Left ventricle myocardium inferior (tissue), 1 donor: ENCODE results near the gene KIAA0232. TPM values are rescaled to one million over a fixed set of nuclear protein-coding genes. Genes with fewer than 3 reads are reported as not detected.

ENCODE experiments used
- DNase-seq: peaks from one replicate; pipeline ENCODE4 v3.0.0-alpha.2; 2020
- H3K27ac ChIP-seq: fragments of 200-600 bp; replicated peaks from 2 replicates; pipeline ENCODE4 v1.8.0; 2021
- H3K27me3 ChIP-seq: fragments of 200-600 bp; 2 replicates; pipeline ENCODE4 v1.8.0; 2021; ENCODE audit warnings: low read depth
- H3K36me3 ChIP-seq: fragments of 200-600 bp; 2 replicates; pipeline ENCODE4 v1.8.0; 2021
- H3K4me1 ChIP-seq: fragments of 200-600 bp; 2 replicates; pipeline ENCODE4 v1.8.0; 2021
- H3K4me3 ChIP-seq: fragments of 200-600 bp; 2 replicates; pipeline ENCODE4 v1.8.0; 2021; ENCODE audit warnings: mild to moderate bottlenecking, moderate library complexity
- H3K9me3 ChIP-seq: fragments of 200-600 bp; replicated peaks from 2 replicates; pipeline ENCODE4 v1.8.0; 2021
- intact Hi-C: fragments of 100-400 bp; cut with micrococcal nuclease; formaldehyde crosslinking; loops from one replicate; pipeline ENCODE4 v1.11.0; 2022
- total RNA-seq: library from RNA; stranded (reverse); fragmentation: NEBNext Ultra II Directional; extraction: Animal tissue kit (Norgen Biotek cat#: 25700); gene quantifications from one replicate; pipeline ENCODE4 v1.2.1, GENCODE V29; 2021
- TF ChIP-seq, protein P1 (sequence below): fragments of 200-600 bp; IDR thresholded peaks from 2 replicates; pipeline ENCODE4 v1.8.0; 2021; ENCODE audit warnings: antibody characterized with exemption, mild to moderate bottlenecking, borderline replicate concordance
- donor health status: DM: no; HTN: yes; CAD: no; lungs with severe emphysema.

Gene KIAA0232
- total RNA-seq, 1 donor from 2014 or later, result 82.5 TPM

DNA sequence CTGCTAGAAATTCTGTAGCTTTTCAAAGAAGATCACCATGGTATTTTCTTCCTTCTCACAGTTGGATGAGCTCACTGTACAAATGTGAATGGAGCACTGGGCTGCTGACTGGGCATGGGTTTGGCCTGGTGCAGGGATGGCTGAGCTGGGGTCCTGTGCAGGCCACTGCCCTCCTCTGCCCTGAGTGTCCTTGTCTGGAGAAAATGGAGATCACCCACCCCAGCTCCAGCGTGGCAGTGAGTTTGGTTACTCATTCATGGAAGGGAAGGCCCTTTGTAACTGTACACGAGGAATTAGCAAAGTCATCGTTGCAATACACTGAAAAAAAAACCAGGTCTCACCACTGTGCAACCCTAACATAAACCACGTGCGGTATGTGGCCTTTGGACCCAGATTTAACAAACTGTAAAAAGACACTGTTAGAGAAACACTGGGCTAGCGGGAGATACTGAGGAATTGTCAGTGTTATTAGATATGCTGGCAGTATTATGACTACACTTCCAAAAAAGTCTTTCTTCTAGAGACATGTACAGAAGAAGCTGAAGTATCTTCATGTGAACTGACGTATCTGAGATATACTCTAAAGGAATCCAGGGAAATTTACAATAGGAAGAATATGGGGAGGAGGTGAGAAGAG lies 111.0 kb downstream of the KIAA0232 start:
- DNase-seq, result no peak
- TF ChIP-seq, protein P1, sequence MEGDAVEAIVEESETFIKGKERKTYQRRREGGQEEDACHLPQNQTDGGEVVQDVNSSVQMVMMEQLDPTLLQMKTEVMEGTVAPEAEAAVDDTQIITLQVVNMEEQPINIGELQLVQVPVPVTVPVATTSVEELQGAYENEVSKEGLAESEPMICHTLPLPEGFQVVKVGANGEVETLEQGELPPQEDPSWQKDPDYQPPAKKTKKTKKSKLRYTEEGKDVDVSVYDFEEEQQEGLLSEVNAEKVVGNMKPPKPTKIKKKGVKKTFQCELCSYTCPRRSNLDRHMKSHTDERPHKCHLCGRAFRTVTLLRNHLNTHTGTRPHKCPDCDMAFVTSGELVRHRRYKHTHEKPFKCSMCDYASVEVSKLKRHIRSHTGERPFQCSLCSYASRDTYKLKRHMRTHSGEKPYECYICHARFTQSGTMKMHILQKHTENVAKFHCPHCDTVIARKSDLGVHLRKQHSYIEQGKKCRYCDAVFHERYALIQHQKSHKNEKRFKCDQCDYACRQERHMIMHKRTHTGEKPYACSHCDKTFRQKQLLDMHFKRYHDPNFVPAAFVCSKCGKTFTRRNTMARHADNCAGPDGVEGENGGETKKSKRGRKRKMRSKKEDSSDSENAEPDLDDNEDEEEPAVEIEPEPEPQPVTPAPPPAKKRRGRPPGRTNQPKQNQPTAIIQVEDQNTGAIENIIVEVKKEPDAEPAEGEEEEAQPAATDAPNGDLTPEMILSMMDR, result no peak
- H3K27me3 ChIP-seq, result no peaks in the 10 kb centered on the region
- no peak overlapping the region for H3K4me3 ChIP-seq
- H3K27ac ChIP-seq, result no peak overlapping the region
- intact Hi-C loops, result no loop called here
- H3K4me1 ChIP-seq, result peaks cover 28% of the 10 kb centered on the region
- H3K9me3 ChIP-seq, result peaks cover 10% of the 10 kb centered on the region
- no peaks in the 10 kb centered on the region for H3K36me3 ChIP-seq

DNA sequence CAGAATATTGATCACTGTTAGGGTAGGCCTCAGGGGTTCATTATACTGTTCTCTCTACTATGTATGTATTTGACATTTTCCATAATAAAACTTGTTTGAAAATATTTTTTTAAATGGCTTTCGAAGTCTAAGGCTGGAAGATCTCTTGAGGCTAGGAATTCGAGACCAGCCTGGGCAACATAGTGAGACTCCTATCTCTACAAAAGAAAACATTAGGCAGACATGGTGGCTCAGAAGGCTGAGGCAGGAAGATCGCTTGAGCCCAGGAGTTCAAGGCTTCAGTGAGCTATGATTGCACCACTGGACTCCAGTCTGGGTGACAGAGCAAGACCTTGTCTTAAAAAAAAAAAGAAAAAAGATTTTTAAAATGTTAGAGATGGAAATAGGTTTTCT lies 111.6 kb downstream of the KIAA0232 start:
- TF ChIP-seq, protein P1, result no peak
- DNase-seq, result no peak
- intact Hi-C loops, result no loop called here
- no peaks in the 10 kb centered on the region for H3K27me3 ChIP-seq
- peaks cover 10% of the 10 kb centered on the region for H3K9me3 ChIP-seq
- H3K36me3 ChIP-seq, result no peaks in the 10 kb centered on the region
- H3K4me3 ChIP-seq, result no peak overlapping the region
- no peak overlapping the region for H3K27ac ChIP-seq
- H3K4me1 ChIP-seq, result peaks cover 24% of the 10 kb centered on the region

DNA sequence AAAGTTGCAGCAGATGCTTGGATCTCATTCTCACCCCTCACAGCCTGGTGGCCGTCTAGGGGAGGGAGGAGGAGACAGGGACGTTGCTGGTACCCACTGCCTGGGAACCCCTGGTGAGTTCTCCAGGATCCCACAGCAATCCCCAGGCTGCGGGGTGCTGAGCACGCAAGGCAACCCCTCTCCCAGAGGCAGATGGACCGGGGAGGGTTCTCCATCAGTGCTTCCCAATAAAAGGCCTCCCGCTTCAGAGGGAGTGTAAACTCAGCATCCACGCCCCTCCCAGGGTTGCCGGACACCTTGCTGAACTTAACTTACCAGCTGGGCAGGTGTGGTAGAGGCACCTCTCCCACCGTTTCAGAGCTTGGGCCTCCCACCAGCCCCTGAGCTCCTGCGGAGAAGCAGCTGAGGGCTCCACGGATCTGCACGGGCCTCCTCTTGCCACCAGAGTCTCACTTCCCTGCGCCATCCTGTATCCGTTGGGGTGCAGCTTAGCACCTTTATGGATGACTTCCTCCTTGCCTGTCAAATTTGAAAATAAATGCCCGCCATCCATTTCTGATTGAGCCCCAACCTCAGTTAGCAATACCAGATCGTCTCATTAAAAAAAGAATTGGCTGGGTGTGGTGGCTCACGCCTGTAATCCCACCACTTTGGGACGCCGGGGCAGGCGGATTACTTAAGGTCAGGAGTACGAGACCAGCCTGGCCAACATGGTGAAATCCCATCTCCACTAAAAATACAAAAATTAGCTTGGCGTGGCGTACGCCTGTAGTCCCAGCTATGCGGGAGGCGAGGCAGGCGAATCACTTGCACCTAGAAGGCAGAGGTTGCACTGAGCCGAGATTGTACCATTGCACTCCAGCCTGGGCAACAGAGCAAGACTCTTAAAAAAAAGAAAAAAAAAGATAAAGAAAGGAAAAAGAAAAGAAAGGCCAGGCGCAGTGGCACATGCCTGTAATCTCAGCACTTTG lies 112.3 kb downstream of the KIAA0232 start:
- TF ChIP-seq, protein P1, result no peak
- Histone ChIP-seq H3K27me3 (no peaks in the 10 kb centered on the region), H3K36me3 (no peaks in the 10 kb centered on the region), H3K27ac (no peak overlapping the region), H3K9me3 (peaks cover 10% of the 10 kb centered on the region), H3K4me1 (peaks cover 17% of the 10 kb centered on the region), H3K4me3 (no peak overlapping the region)
- intact Hi-C loops, result no loop called here
- DNase-seq, result no peak

DNA sequence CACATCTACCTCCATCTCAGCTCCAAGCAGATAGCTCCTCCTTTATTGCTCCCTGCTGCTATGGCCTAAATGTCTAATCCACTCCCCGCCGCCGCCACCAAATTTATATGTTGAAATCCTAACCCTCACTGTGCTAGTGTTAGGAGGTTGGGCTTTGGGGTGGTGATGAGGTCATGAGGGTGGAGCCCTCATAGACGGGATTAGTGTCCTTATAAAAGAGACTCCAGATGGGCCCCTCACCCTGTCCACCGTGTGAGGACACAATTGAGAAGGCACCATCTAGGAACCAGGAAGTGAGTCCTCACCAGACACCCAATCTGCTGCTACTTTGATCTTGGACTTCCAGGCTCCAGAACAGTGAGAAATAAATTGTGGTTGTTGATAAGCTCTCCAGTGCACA lies 113.5 kb downstream of the KIAA0232 start:
- Histone ChIP-seq H3K4me1 (peaks cover 15% of the 10 kb centered on the region), H3K4me3 (no peak overlapping the region), H3K9me3 (peaks cover 2% of the 10 kb centered on the region), H3K27ac (no peak overlapping the region), H3K27me3 (peaks cover under 1% of the 10 kb centered on the region), H3K36me3 (no peaks in the 10 kb centered on the region)
- intact Hi-C loops, result no loop called here
- TF ChIP-seq, protein P1, result no peak
- DNase-seq, result no peak

DNA sequence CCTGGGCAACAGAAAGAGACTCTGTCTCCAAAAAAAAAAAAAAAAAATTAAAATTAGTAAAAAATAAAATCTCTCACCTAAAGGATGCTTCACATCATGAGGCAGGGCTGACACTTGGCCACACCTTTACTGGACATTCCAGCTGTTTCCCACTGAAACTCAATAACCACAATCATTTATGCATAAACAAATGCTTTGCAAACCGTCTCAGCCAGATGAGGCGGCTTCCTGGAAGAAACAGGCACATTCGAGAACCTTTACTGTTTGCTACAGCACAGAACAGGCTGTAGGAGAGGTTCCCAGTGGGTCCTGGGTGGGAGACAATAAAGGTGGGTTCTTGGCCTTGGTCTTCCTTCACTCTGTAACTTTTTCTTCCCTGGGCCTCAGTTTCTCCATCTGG lies 116.2 kb downstream of the KIAA0232 start:
- peaks cover 11% of the 10 kb centered on the region for H3K4me1 ChIP-seq
- no peak for DNase-seq
- TF ChIP-seq, protein P1, result no peak
- intact Hi-C loops, result no loop called here
- H3K9me3 ChIP-seq, result no peaks in the 10 kb centered on the region
- peaks cover 16% of the 10 kb centered on the region for H3K27me3 ChIP-seq
- H3K4me3 ChIP-seq, result no peak overlapping the region
- H3K36me3 ChIP-seq, result no peaks in the 10 kb centered on the region
- H3K27ac ChIP-seq, result no peak overlapping the region
